Stimulated activated naive CD8-positive, alpha-beta T cell treated with anti-CD3 and anti-CD28 coated beads, Interleukin-15, Interleukin-2, amounts not matched to agents 100 ng/mL and 50 ng/mL, for 24 hours (primary cell): ENCODE results near the gene SCN5A.
"Not testable (repeated sequence)": the region's sequence is repeated elsewhere in the genome, so short reads cannot be mapped to it uniquely, and the experiment has no call there.

Source experiments
- H3K27ac Mint-ChIP-seq: one replicate; pipeline ENCODE4 v1.8.0; 2021; ENCODE audit warnings: mild to moderate bottlenecking, mixed read lengths
- H3K27me3 Mint-ChIP-seq: one replicate; pipeline ENCODE4 v1.8.0; 2021; ENCODE audit warnings: mixed read lengths
- H3K36me3 Mint-ChIP-seq: one replicate; pipeline ENCODE4 v1.8.0; 2021; ENCODE audit warnings: low read depth, mixed read lengths
- H3K4me1 Mint-ChIP-seq: one replicate; pipeline ENCODE4 v1.8.0; 2021; ENCODE audit warnings: low read depth, mixed read lengths
- H3K4me3 Mint-ChIP-seq: one replicate; pipeline ENCODE4 v1.8.0; 2021; ENCODE audit warnings: mild to moderate bottlenecking, mixed read lengths
- H3K9me3 Mint-ChIP-seq: one replicate; pipeline ENCODE4 v1.8.0; 2021; ENCODE audit warnings: mixed read lengths

Gene SCN5A

DNA sequence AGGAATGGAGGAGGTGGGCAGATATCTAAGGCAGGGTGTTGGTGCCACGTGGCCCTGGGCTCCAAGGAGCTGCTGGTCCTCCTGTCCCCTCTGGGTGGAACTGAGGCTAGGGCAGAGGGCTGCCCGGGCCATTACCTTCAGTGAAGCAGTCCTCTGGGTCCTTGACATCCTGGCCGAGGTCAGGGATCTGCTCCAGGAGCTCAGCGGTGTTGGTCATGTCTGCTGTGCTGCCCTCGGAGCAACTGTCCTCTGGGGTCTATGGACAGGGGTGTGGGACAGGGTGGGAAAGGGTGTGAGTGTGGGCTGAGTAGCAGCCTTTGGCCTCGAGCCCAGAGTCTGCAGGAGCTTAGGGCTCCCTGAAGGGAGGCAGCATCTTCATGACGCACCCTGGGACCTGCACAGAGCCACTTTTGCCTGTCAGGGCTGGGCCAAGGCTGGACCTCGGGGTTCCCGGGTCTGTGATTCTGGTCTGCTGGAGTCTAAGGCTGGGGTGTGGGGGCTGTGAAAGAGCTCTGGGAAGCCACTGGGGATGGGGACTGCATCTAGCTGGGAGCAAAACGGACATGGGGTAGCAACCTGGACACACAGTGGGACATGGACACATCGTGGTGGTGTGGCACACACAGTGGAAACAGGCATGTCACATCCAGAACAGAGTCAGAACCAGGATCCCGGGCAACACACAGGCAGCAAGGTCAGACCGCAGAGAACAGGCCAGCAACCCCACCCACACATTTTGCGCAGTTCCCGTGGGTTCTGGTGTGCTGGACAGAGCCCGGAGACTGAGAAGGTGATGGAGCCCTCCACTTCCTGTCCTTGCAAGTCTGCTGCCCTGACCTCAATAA, 72.7 kb downstream of the SCN5A start:
- Mint-ChIP-seq H3K9me3 (no peaks in the 10 kb centered on the region), H3K36me3 (no peaks in the 10 kb centered on the region), H3K4me1 (no peaks in the 10 kb centered on the region), H3K4me3 (no peak overlapping the region), H3K27ac (no peak overlapping the region), H3K27me3 (no peaks in the 10 kb centered on the region)

GRCh38 chr3:38576131-38576525, 73.4 kb downstream of the SCN5A start:
- Mint-ChIP-seq H3K4me3 (no peak overlapping the region), H3K4me1 (no peaks in the 10 kb centered on the region), H3K27me3 (no peaks in the 10 kb centered on the region), H3K27ac (no peak overlapping the region), H3K9me3 (no peaks in the 10 kb centered on the region), H3K36me3 (no peaks in the 10 kb centered on the region)

- Mint-ChIP-seq H3K4me1 (no peaks in the 10 kb centered on the region), H3K27me3 (no peaks in the 10 kb centered on the region), H3K27ac (no peak overlapping the region), H3K36me3 (no peaks in the 10 kb centered on the region), H3K9me3 (no peaks in the 10 kb centered on the region), H3K4me3 (no peak overlapping the region)
Measured at GRCh38 chr3:38575279-38575843, 74.1 kb downstream of the SCN5A start.

DNA sequence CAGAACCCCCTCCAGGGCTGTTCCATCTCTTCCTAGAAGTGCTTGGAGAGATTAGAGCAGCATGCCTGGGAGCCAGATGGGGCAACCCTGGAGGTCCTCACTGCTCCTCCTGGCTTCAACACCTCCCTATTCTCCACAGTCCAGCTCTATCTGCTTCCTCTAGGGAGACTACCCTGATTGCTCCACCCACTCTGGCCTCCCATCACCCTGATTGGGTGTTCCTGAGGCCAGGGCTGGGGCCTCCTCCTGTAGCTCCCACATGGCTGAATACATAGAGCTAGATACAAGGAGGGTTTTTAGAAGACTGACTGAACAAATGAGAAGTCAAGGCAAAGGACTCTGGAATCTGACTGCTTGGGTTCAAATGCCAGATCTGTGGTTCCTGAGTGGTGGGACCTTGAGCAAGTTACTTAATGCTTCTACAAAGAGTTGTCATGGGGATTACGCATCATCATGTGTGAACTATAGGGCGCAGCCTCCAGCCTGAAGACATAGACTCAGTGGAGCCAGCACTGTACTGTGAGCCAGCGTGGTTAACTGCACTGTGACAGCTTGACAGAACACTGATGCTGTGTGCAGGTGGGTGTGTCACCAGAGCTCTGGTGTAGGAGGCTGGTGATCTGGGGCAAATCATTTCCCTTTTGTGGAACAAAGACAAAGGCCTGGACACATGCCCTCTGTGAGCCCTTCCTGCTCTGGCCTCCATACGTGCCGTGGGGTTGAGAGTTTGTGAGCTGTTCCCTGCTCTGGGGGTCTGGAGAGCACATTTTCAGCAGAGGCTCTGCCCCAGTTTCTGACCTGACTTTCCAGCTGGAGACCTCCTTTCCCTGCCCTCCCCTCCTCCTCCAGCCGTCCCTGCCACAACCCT, 74.8 kb downstream of the SCN5A start:
- Mint-ChIP-seq H3K4me1 (no peaks in the 10 kb centered on the region), H3K9me3 (no peaks in the 10 kb centered on the region), H3K4me3 (no peak overlapping the region), H3K36me3 (no peaks in the 10 kb centered on the region), H3K27ac (no peak overlapping the region), H3K27me3 (no peaks in the 10 kb centered on the region)

DNA sequence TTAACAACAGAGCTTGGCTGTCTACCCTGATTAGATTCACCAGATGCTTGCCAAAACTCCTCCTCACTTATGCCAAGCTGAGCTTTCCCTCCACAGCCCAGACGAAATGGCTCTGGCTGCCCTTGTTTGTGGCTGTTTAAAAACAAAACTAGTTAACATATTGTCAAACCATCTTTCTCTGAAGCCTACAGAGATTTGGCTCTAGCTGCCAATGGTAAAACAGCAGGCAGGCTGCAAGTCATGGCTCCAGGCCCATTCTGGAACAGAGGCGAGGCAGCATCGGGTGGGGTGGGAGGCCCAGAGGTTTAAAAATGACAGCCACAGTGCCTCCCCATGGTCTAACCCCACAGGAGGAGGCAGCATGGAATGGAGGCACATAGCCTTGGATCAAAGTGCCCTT, 75.9 kb downstream of the SCN5A start:
- no peaks in the 10 kb centered on the region for H3K36me3 Mint-ChIP-seq
- H3K27ac Mint-ChIP-seq, result no peak overlapping the region
- H3K4me3 Mint-ChIP-seq, result no peak overlapping the region
- H3K4me1 Mint-ChIP-seq, result no peaks in the 10 kb centered on the region
- no peaks in the 10 kb centered on the region for H3K9me3 Mint-ChIP-seq
- no peaks in the 10 kb centered on the region for H3K27me3 Mint-ChIP-seq

- no peaks in the 10 kb centered on the region for H3K9me3 Mint-ChIP-seq
- no peak overlapping the region for H3K4me3 Mint-ChIP-seq
- no peaks in the 10 kb centered on the region for H3K4me1 Mint-ChIP-seq
- no peaks in the 10 kb centered on the region for H3K27me3 Mint-ChIP-seq
- H3K36me3 Mint-ChIP-seq, result no peaks in the 10 kb centered on the region
- H3K27ac Mint-ChIP-seq, result no peak overlapping the region
Measured at GRCh38 chr3:38573111-38573510, 76.4 kb downstream of the SCN5A start.

DNA sequence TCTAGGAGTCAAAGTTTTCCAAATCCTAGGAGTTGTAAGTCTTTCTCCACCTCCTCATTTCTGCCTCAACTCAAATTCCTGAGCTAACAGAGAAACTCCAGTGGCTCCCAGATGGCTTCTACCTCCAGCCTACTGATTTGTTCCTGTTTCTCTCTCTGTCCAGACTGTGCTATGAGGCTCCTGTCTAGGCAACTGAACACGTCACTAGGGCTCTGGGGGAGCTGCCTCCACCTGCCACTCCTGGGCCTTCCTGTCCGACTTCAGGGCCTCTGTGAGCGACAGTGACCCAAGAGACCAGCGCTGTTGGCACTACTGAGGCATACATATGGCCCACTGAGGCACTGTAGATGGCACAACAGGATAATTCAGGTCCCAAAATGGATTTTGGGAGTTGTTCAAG, 82.0 kb downstream of the SCN5A start:
- H3K27ac Mint-ChIP-seq, result no peak overlapping the region
- H3K4me3 Mint-ChIP-seq, result no peak overlapping the region
- no peaks in the 10 kb centered on the region for H3K9me3 Mint-ChIP-seq
- no peaks in the 10 kb centered on the region for H3K27me3 Mint-ChIP-seq
- H3K4me1 Mint-ChIP-seq, result no peaks in the 10 kb centered on the region
- H3K36me3 Mint-ChIP-seq, result no peaks in the 10 kb centered on the region

DNA sequence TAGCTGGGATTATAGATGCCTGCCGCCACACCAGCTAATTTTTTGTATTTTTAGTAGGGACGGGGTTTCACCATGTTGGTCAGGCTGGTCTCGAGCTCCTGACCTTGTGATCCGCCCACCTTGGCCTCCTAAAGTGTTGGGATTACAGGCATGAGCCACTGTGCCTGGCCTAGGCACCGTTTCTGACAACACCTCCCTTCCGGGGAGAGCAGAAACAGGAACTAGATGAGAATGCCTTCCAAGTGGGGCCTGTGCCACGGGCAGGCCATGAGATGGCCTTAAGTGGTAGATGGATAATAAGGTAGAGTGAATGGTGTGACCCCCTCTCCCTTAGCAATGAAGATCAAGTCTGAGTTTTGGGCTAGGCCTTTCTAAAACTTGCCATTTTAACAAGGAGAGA, 82.7 kb downstream of the SCN5A start:
- not testable (repeated sequence) for H3K27ac Mint-ChIP-seq, H3K27me3 Mint-ChIP-seq, H3K4me3 Mint-ChIP-seq, H3K9me3 Mint-ChIP-seq, H3K4me1 Mint-ChIP-seq, H3K36me3 Mint-ChIP-seq

- no peaks in the 10 kb centered on the region for H3K27me3 Mint-ChIP-seq
- H3K36me3 Mint-ChIP-seq, result no peaks in the 10 kb centered on the region
- H3K4me3 Mint-ChIP-seq, result no peak overlapping the region
- no peak overlapping the region for H3K27ac Mint-ChIP-seq
- H3K9me3 Mint-ChIP-seq, result no peaks in the 10 kb centered on the region
- no peaks in the 10 kb centered on the region for H3K4me1 Mint-ChIP-seq
Measured at GRCh38 chr3:38566215-38566528, 83.3 kb downstream of the SCN5A start.

DNA sequence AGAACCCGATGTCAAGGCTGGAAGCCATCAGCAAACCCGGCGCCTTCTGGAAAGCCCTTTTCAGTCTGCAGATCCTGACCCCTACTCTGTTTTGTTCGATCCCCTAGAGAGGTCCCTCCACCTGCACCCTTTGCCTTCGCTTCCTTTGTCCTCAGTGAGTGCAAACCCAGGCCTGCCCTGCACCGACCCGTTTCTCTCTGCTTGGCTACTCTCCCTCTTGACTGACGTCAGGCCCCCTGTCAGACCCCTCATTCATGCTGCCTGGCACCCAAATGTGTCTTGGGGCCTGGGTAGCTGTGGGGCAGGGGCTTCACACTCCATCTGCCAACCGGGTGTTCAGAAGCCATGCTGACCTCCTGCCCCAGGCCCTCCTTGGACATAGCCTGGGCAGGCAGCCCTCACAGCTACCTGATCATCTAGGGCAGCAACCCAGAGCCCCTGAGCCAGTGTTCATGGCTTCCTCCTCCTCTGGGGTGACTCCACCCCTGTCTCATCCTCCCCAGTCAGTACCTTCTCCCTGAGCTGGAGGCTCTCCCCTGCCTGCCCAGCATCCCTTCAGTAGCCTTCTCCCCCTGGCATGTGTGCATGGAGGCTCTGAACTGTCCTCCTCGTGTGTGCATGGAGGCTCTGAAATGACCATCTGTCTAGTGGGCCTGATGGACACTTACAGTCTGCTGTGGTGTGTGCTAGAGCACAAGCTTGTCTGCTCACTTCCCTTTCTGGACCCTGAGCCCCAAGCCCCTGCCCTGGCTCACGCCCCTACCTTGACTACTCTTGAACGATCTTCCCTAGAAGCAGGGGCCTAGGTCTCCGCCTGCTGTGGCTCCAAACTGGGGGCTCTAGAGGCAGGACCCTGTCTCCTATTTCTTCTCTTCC, 83.9 kb downstream of the SCN5A start:
- Mint-ChIP-seq H3K36me3 (no peaks in the 10 kb centered on the region), H3K27ac (no peak overlapping the region), H3K9me3 (no peaks in the 10 kb centered on the region), H3K27me3 (no peaks in the 10 kb centered on the region), H3K4me3 (no peak overlapping the region), H3K4me1 (no peaks in the 10 kb centered on the region)

GRCh38 chr3:38564631-38565338, 84.7 kb downstream of the SCN5A start:
- H3K4me3 Mint-ChIP-seq, result no peak overlapping the region
- H3K4me1 Mint-ChIP-seq, result no peaks in the 10 kb centered on the region
- no peaks in the 10 kb centered on the region for H3K27me3 Mint-ChIP-seq
- H3K9me3 Mint-ChIP-seq, result no peaks in the 10 kb centered on the region
- no peak overlapping the region for H3K27ac Mint-ChIP-seq
- no peaks in the 10 kb centered on the region for H3K36me3 Mint-ChIP-seq

DNA sequence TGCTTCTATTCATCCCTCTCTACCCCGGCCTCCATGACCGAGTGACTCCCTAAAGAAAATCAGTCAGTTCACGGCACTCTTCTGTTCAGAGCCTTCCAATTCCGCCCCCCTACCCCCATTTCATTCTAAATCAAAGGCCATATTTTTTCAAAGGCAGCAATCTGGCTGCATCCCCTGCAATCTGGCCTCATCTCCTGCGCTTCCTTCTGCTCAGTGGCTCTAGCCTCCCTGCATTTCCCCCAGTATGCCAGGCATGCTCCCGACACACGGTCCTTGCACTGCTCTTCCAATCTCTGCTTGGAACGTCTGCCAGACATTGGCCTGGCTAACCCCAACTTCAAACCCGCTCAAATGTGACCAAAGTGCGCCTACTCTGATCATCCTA, 85.6 kb downstream of the SCN5A start:
- Mint-ChIP-seq H3K27ac (no peak overlapping the region), H3K4me1 (no peaks in the 10 kb centered on the region)

DNA sequence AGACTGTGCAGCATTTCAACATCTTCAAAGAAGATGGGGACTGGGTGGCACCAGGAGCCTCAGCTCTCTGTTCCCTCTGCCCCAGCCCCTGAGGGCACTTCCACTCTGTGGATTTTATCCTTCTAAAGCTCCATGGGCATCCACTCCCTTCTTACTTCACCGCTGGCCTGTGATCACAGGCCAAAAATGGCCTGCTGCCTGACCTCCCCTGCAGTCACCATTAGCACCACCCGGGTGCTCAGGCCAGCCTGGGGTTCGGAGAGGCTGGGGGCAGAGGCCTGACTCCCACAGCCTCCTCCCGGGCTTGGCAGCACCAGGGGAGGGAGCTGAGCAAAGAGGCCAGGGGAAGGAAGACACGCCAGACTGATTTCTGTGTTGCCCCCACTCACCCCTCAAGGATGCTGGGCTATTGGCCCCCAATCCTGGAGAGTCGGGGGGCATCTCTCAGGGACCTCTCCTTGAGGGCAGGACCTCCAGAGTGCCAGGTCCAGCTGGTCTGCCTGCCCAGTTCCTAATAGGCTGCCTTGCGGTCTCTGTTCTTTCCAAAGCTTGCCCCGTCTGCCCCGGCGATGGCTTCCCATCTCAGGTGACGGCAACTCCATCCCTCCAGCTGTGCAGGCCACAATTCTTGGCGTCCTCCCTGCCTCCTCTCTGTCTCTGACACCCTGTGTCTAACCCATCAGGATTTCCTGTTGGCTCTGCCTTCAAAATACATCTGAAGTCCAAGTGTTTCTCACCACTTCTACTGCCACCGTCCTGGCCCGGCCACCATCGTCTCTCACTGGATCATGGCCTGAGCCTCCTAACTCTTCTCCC, 86.2 kb downstream of the SCN5A start:
- H3K27me3 Mint-ChIP-seq, result no peaks in the 10 kb centered on the region
- H3K36me3 Mint-ChIP-seq, result no peaks in the 10 kb centered on the region
- H3K4me3 Mint-ChIP-seq, result no peak overlapping the region
- H3K9me3 Mint-ChIP-seq, result no peaks in the 10 kb centered on the region
- H3K4me1 Mint-ChIP-seq, result no peaks in the 10 kb centered on the region
- H3K27ac Mint-ChIP-seq, result no peak overlapping the region

More for the DNA sequence above, 85.6 kb downstream of the SCN5A start:
- no peaks in the 10 kb centered on the region for H3K9me3 Mint-ChIP-seq
- H3K36me3 Mint-ChIP-seq, result no peaks in the 10 kb centered on the region
- no peak overlapping the region for H3K4me3 Mint-ChIP-seq
- no peaks in the 10 kb centered on the region for H3K27me3 Mint-ChIP-seq
